ENCODE results near the gene NDUFA6.

The NDUFA6 gene

DNA sequence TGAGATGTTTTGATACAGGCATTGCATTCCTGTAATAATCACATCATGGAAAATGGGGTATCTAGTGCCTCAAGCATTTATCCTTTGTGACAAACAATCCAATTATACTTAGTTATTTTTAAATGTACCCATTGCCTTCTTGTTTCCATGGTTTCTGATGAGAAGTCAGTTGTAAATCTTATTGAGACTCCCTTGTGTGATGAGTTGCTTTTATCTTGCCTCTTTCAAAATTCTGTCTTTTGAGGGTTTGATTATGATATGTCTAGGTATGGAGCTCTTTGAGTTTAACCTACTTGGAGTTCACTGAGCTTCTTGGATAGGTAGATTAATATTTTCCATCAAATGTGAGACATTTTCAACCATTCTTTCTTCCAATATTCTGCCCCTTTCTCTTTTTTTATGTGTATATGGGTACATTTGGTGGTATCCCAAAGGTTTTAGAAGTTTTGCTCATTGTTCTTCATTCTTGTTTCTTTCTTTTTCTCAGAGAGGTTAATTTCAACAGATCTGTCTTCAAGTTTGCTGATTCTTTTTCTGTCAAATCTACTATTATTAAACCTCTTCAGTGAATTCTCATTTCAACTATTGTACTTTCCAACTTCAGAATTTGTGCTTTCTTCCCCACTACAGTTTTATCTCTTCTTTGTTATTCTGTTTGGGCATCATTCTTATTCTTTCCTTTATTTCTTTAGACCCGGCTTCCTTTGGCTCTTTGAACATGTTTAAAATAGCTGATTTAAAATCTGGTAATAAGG is 33.6 kb downstream of the NDUFA6 start:
- H3K27me3 ChIP-seq (ENCODE audit: control insufficient read depth, low read length) = no peaks in the 10 kb centered on the region
- no peak overlapping the region for H3K27ac ChIP-seq (ENCODE audit: low read depth, low read length)
- no peaks in the 10 kb centered on the region for H3K79me2 ChIP-seq (ENCODE audit: control insufficient read depth, low read length)
- H3K9me2 ChIP-seq (replicated peaks; ENCODE audit: control insufficient read depth, low read length) = no peaks in the 10 kb centered on the region
- H3K36me3 ChIP-seq (ENCODE audit: control insufficient read depth, low read length) = peaks cover 45% of the 10 kb centered on the region
- peaks cover 25% of the 10 kb centered on the region for H3K9me3 ChIP-seq (ENCODE audit: control insufficient read depth, insufficient read depth, low read length)
- no peaks in the 10 kb centered on the region for H4K20me1 ChIP-seq (ENCODE audit: control insufficient read depth, insufficient read depth, low read depth, low read length)
- peaks cover 18% of the 10 kb centered on the region for H3F3A ChIP-seq (ENCODE audit: control insufficient read depth, insufficient read depth)
- no peak overlapping the region for H3K4me3 ChIP-seq (ENCODE audit: low read length)
- no peaks in the 10 kb centered on the region for H3K4me1 ChIP-seq (ENCODE audit: control insufficient read depth, low read length)
- H3K4me2 ChIP-seq (ENCODE audit: low read length) = no peak overlapping the region
- TF ChIP-seq CTCF (IDR thresholded peaks at IDR 0.05; ENCODE audit: low read depth, low read length, poor library complexity, severe bottlenecking) = no peak
- no peak for TF ChIP-seq EZH2phosphoT487 (IDR thresholded peaks at IDR 0.05; ENCODE audit: borderline replicate concordance, low read length)

GRCh38 chr22:42052765-42053164 is 37.8 kb downstream of the NDUFA6 start:
- H3K36me3 ChIP-seq (ENCODE audit: control insufficient read depth, low read length) = peaks cover 6% of the 10 kb centered on the region; the same call in 1 of the 2 replicates
- H3K9me3 ChIP-seq (ENCODE audit: control insufficient read depth, insufficient read depth, low read length) = peaks cover 10% of the 10 kb centered on the region
- H3K27me3 ChIP-seq (ENCODE audit: control insufficient read depth, low read length) = no peaks in the 10 kb centered on the region
- no peak overlapping the region for H3K27ac ChIP-seq (ENCODE audit: low read depth, low read length)
- H3K4me1 ChIP-seq (ENCODE audit: control insufficient read depth, low read length) = no peaks in the 10 kb centered on the region
- H3K4me2 ChIP-seq (ENCODE audit: low read length) = no peak overlapping the region
- H3F3A ChIP-seq (ENCODE audit: control insufficient read depth, insufficient read depth) = peaks cover 18% of the 10 kb centered on the region
- no peaks in the 10 kb centered on the region for H3K9me2 ChIP-seq (replicated peaks; ENCODE audit: control insufficient read depth, low read length)
- no peaks in the 10 kb centered on the region for H3K79me2 ChIP-seq (ENCODE audit: control insufficient read depth, low read length)
- H3K4me3 ChIP-seq (ENCODE audit: low read length) = no peak overlapping the region
- TF ChIP-seq EZH2phosphoT487 (IDR thresholded peaks at IDR 0.05; ENCODE audit: borderline replicate concordance, low read length) = no peak
- no peak for TF ChIP-seq CTCF (IDR thresholded peaks at IDR 0.05; ENCODE audit: low read depth, low read length, poor library complexity, severe bottlenecking)
- no peaks in the 10 kb centered on the region for H4K20me1 ChIP-seq (ENCODE audit: control insufficient read depth, insufficient read depth, low read depth, low read length)

DNA sequence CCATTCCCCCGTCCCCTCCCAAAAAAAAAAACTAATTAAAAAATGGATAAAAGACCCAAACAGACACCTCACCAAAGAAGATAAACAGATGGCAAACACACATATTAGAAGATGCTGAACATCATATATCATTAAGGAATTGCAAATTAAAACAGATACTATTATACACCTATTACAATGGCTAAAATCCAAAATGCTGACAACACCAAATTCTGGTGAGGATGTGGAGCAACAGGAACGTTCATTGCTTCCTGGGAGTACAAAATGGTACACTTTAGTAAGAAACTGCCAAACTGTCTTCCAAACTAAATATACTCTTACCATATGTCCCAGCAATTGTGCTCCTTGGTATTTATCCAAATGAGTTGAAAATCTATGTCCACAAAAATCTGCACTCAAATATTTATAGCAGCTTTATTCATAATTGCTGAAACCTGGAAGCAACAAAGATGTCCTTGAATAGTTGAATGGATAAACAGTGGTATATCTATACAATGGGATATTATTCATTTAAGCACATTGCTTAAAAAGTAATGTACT is 39.9 kb downstream of the NDUFA6 start:
- Histone ChIP-seq H3K9me3 (ENCODE audit: control insufficient read depth, insufficient read depth, low read length) (no peaks in the 10 kb centered on the region), H3K27me3 (ENCODE audit: control insufficient read depth, low read length) (0 out of 2 replicates have a peak, but pooled peaks cover 4% of the 10 kb centered on the region), H3K4me1 (ENCODE audit: control insufficient read depth, low read length) (peaks cover 5% of the 10 kb centered on the region; the same call in 1 of the 2 replicates), H3K79me2 (ENCODE audit: control insufficient read depth, low read length) (no peaks in the 10 kb centered on the region), H3K27ac (ENCODE audit: low read depth, low read length) (no peak overlapping the region), H3K4me2 (ENCODE audit: low read length) (no peak overlapping the region), H3K36me3 (ENCODE audit: control insufficient read depth, low read length) (no peaks in the 10 kb centered on the region), H3F3A (ENCODE audit: control insufficient read depth, insufficient read depth) (peaks cover 2% of the 10 kb centered on the region), H3K9me2 (replicated peaks; ENCODE audit: control insufficient read depth, low read length) (no peaks in the 10 kb centered on the region), H4K20me1 (ENCODE audit: control insufficient read depth, insufficient read depth, low read depth, low read length) (no peaks in the 10 kb centered on the region), H3K4me3 (ENCODE audit: low read length) (no peak overlapping the region)
- TF ChIP-seq EZH2phosphoT487 (IDR thresholded peaks at IDR 0.05; ENCODE audit: borderline replicate concordance, low read length) = no peak
- TF ChIP-seq CTCF (IDR thresholded peaks at IDR 0.05; ENCODE audit: low read depth, low read length, poor library complexity, severe bottlenecking) = no peak
